Natural killer cell (primary cell): ENCODE measurements around the gene DISP2. TPM values are rescaled to one million over a fixed set of nuclear protein-coding genes. Genes with fewer than 3 reads are reported as not detected.

Experiments
- ATAC-seq, 3 donors: fragments of 150-1000 bp in 2 of 3; fragments of 200-7000 bp in 1 of 3; cut with Tn5 transposase; 1 replicate in 1 of 3; 2 replicates in 2 of 3; pipeline ENCODE4 v1.10.0; 2021; ENCODE audit warnings: mild to moderate bottlenecking in 2 of 3, moderate library complexity in 2 of 3
- DNase-seq, 2 donors: peaks; one replicate each; pipeline versions ENCODE4 v3.0.0 to v3.0.0-alpha.2; 2013 to 2021; ENCODE audit warnings: mixed read lengths in 1 of 2
- H3K27ac ChIP-seq: one replicate; pipeline ENCODE4 v1.5.1; 2013; ENCODE audit warnings: mild to moderate bottlenecking, low read length
- H3K27me3 ChIP-seq: one replicate; pipeline ENCODE4 v1.6.1; 2013; ENCODE audit warnings: low read length; ENCODE audit not compliant: control insufficient read depth, insufficient read depth
- H3K36me3 ChIP-seq: one replicate; pipeline ENCODE4 v1.6.1; 2013; ENCODE audit warnings: low read length; ENCODE audit not compliant: control insufficient read depth, insufficient read depth
- H3K4me1 ChIP-seq: one replicate; pipeline ENCODE4 v1.6.1; 2013; ENCODE audit warnings: low read length; ENCODE audit not compliant: control insufficient read depth, insufficient read depth
- H3K4me3 ChIP-seq: one replicate; pipeline ENCODE4 v1.5.1; 2013; ENCODE audit warnings: low read length
- H3K9me3 ChIP-seq: one replicate; pipeline ENCODE4 v1.6.1; 2013; ENCODE audit warnings: low read length; ENCODE audit not compliant: control insufficient read depth, insufficient read depth
- H3K27ac Mint-ChIP-seq, 2 donors: one replicate each; pipeline ENCODE4 v1.8.0; 2022; ENCODE audit warnings: mild to moderate bottlenecking in 2 of 2, mixed read lengths in 2 of 2, moderate library complexity in 1 of 2
- H3K27me3 Mint-ChIP-seq, 2 donors: one replicate each; pipeline ENCODE4 v1.8.0; 2022; ENCODE audit warnings: low read depth in 2 of 2, mixed read lengths in 2 of 2
- H3K36me3 Mint-ChIP-seq: one replicate; pipeline ENCODE4 v1.8.0; 2022; ENCODE audit warnings: mixed read lengths
- H3K4me1 Mint-ChIP-seq, 2 donors: one replicate each; pipeline ENCODE4 v1.8.0; 2022; ENCODE audit warnings: mixed read lengths in 2 of 2
- H3K4me3 Mint-ChIP-seq: one replicate; pipeline ENCODE4 v1.8.0; 2022; ENCODE audit warnings: mild to moderate bottlenecking, moderate library complexity, mixed read lengths
- H3K9me3 Mint-ChIP-seq, 2 donors: one replicate each; pipeline ENCODE4 v1.8.0; 2022; ENCODE audit warnings: mixed read lengths in 2 of 2
- whole genome bisulfite sequencing: methylation state at CpG from one replicate; pipeline ENCODE4 v1.1.7; 2013; ENCODE audit warnings: missing lambda C conversion rate; ENCODE audit not compliant: insufficient coverage; 5-methylcytosine and 5-hydroxymethylcytosine counted together
- intact Hi-C: fragments of 100-400 bp; cut with micrococcal nuclease; formaldehyde crosslinking; loops from one replicate; pipeline ENCODE4 v1.14.2; 2022
- total RNA-seq, 4 donors: library from RNA; stranded (reverse); fragments of 120-200 nt in 1 of 4; gene quantifications; one replicate each; pipeline versions ENCODE4 v1.2.3 to v1.2.4, GENCODE V29; 2013 to 2022
- TF ChIP-seq, protein P1 (sequence below): fragments of 200-600 bp; IDR thresholded peaks from one replicate; pipeline ENCODE4 v1.8.0; 2022; ENCODE audit warnings: antibody characterized with exemption

DISP2 gene
- total RNA-seq, 3 donors from 2014 or later (not counting 1 experiment from before 2014, with no cell fraction given): 0.20 to 1.0 (median 0.26) TPM

DNA sequence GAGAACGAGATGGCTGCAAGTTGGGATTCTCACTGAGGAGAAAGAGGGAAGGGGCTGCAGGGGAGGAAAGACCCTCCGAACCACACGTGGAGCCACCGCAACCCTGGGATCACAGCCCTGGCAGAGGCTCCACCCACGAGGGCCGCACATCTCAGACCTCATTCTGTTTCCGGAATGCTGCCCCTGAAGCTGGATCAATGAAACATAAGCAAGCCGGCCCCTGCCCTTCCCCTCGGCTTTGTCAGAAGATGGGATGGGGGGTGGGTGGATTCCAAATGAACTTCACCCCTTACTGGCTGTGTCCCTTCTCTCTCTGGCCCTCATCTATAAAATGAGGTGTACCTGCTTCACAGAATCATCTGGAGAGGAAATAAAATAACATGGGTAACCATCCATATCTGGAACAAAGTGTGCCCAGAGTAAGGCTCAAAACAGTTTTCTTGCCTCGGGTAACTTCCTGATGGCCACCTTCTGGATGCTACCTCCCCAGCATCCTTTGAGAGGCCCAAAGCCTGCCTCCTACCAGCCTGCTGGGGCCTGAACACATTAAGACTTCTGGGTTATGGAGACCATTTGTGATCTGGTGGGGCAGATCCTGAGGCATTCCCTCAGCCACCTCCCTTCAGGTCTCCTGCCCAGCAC is 12.7 kb upstream of the DISP2 start:
- Mint-ChIP-seq H3K4me1 (peaks cover 0 to 5% of the 10 kb centered on the region in 2 donors), H3K9me3 (no peaks in the 10 kb centered on the region), H3K4me3 (no peak overlapping the region), H3K36me3 (no peaks in the 10 kb centered on the region), H3K27ac (no peak overlapping the region), H3K27me3 (no peaks in the 10 kb centered on the region)
- Histone ChIP-seq H3K4me1 (peaks cover 11% of the 10 kb centered on the region), H3K27me3 (no peaks in the 10 kb centered on the region), H3K27ac (no peak overlapping the region), H3K4me3 (no peak overlapping the region), H3K9me3 (no peaks in the 10 kb centered on the region), H3K36me3 (no peaks in the 10 kb centered on the region)
- 78% methylated on average over 8 of the region's 10 CpGs for WGBS
- ATAC-seq (no peak), DNase-seq (no peak)
- TF ChIP-seq, protein P1, sequence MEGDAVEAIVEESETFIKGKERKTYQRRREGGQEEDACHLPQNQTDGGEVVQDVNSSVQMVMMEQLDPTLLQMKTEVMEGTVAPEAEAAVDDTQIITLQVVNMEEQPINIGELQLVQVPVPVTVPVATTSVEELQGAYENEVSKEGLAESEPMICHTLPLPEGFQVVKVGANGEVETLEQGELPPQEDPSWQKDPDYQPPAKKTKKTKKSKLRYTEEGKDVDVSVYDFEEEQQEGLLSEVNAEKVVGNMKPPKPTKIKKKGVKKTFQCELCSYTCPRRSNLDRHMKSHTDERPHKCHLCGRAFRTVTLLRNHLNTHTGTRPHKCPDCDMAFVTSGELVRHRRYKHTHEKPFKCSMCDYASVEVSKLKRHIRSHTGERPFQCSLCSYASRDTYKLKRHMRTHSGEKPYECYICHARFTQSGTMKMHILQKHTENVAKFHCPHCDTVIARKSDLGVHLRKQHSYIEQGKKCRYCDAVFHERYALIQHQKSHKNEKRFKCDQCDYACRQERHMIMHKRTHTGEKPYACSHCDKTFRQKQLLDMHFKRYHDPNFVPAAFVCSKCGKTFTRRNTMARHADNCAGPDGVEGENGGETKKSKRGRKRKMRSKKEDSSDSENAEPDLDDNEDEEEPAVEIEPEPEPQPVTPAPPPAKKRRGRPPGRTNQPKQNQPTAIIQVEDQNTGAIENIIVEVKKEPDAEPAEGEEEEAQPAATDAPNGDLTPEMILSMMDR: no peak
- intact Hi-C loops: no loop called here

DNA sequence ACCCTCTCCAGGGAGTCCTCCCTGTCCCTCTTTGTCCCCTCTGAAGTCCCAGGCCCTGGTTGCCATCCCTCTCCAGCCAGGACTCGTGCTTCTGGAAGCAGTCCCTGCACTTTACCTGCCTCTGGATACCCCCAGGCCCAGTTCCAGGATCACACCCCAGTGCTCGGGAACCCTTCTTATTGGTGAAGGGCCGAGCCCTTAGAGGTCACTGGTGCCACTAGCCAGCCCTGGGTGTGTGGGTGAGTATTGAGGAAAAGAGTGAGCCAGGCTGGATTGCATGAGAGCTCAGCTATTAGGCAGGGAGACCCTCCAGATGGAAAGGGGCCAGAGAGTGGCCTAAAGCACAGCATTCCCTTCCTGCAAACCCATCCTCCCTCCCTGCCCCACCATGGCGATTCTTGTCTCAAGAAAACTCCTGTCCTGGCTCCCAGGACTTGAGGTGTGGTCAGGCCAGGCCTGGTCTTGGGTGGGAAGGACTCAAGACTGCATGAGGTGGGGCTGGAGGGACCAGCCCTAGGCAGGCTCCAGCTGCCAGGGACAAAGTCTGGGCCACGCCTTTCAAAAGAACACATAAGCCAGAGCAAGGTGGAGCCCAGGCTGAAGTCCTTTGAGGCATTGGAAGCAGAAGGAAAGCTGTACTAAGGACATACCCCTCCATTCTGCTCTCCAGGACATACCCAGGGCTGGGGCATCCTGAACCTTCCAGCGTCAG is 12.0 kb upstream of the DISP2 start:
- Mint-ChIP-seq H3K36me3 (no peaks in the 10 kb centered on the region), H3K27ac (no peak overlapping the region), H3K4me3 (no peak overlapping the region), H3K4me1 (peaks cover 0 to 5% of the 10 kb centered on the region in 2 donors), H3K9me3 (no peaks in the 10 kb centered on the region), H3K27me3 (no peaks in the 10 kb centered on the region)
- ATAC-seq: no peak
- intact Hi-C loops: no loop called here
- WGBS: 84% methylated on average over 6 of the region's 6 CpGs
- Histone ChIP-seq H3K27me3 (no peaks in the 10 kb centered on the region), H3K36me3 (no peaks in the 10 kb centered on the region), H3K9me3 (no peaks in the 10 kb centered on the region), H3K4me1 (peaks cover 9% of the 10 kb centered on the region), H3K4me3 (no peak overlapping the region), H3K27ac (no peak overlapping the region)
- TF ChIP-seq, protein P1: no peak
- no peak for DNase-seq

DNA sequence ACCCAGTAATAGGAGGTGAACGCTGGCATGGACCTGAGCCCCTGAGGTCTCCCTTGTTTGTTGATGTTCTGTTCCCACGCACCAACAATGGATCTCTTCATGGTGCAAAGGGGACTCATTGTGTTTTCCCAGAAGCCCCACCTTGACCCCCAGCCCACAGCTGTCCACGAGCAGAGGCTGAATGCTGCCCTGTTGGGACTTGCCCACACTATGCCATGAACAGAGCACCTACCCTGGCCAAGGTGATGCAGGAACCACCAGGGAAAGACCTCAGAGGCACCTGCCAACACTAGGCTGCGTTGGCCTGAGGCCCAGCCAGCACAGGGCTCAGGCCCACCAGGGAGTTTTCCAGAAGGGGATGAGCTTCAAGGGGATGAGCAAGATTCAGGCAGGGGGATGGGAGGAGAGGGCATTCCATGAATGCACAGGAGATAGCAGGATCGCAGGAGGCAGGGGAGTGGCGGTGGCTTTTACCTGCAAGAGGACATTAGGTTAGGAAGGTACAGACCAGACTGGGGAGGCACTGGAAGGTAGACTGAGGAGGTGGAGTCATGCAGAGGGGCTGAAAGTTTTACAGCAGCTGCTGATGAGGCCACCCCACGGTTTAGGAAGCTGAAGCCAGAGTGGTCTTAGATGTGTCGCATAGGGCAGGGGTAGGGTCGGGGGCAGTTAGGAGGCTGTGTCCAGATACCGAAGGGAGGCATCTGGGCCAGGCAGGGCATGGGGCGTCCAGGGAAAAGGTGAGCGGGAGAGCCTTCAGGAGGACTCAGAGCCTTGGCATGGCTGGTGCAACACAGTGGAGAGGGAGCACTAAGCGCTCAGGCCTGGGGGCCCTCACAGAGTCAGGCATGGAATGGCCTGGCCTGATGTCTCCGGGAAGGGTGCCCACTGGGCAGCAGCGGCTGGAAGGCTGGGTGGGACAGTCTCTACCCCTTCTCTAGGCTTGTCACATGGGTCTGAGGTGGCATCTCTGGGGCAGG is 11.2 kb upstream of the DISP2 start:
- H3K27ac Mint-ChIP-seq: no peak overlapping the region

More for the DNA sequence above, 11.2 kb upstream of the DISP2 start:
- Histone ChIP-seq H3K27ac (no peak overlapping the region), H3K36me3 (no peaks in the 10 kb centered on the region), H3K9me3 (no peaks in the 10 kb centered on the region), H3K4me3 (no peak overlapping the region), H3K4me1 (peaks cover 9% of the 10 kb centered on the region), H3K27me3 (no peaks in the 10 kb centered on the region)
- 91% methylated on average over 15 of the region's 15 CpGs for WGBS
- Mint-ChIP-seq H3K4me1 (peaks cover 0 to 5% of the 10 kb centered on the region in 2 donors), H3K9me3 (no peaks in the 10 kb centered on the region), H3K4me3 (no peak overlapping the region), H3K27me3 (no peaks in the 10 kb centered on the region), H3K36me3 (no peaks in the 10 kb centered on the region)
- TF ChIP-seq, protein P1: no peak
- intact Hi-C loops: no loop called here
- no peak for ATAC-seq
- DNase-seq: no peak
